A549 (cell line): Measurements from ENCODE around the gene B9D1. TPM values are rescaled to one million over a fixed set of nuclear protein-coding genes. Genes with fewer than 3 reads are reported as not detected.

Experiments
- ATAC-seq, 2 experiments: fragments of 200-7000 bp in 1 of 2; fragments of >200 bp in 1 of 2; cut with Nextera tagmentation in 1 of 2; cut with Tn5 transposase in 1 of 2; 3 replicates each; pipeline versions ENCODE4 v1.8.0 to v1.9.1; 2018 to 2020; ENCODE audit warnings: mild to moderate bottlenecking in 1 of 2, moderate library complexity in 1 of 2
- CTCF ChIA-PET: fragments of 300-600 bp; sonication (Branson Sonifier 250); formaldehyde crosslinking; extraction: SDS; loops from one replicate; lab custom pipeline; 2021; ENCODE audit warnings: antibody characterized with exemption, inconsistent platforms; lab: Yijun Ruan, JAX
- POLR2A ChIA-PET: fragments of 350-600 bp; formaldehyde crosslinking; extraction: SDS; loops from one replicate; lab custom pipeline; 2021; ENCODE audit warnings: antibody characterized with exemption, inconsistent platforms; lab: Yijun Ruan, JAX
- DNase-seq, 2 experiments: peaks; one replicate each; pipeline versions ENCODE4 v3.0.0 to v3.0.0-alpha.2; 2011 to 2016; ENCODE audit warnings: low read depth in 1 of 2, low spot score in 1 of 2
- FAIRE-seq: peaks from 2 replicates; lab custom pipeline; 2011; peaks lifted over from hg19 to GRCh38; lab: Jason Lieb, UNC
- H3K27ac ChIP-seq, 2 experiments: fragments of >200 bp; sonication (Bioruptor Twin); formaldehyde crosslinking; 3 replicates each; pipeline ENCODE4 v1.5.1; 2016 to 2017
- H3K4me1 ChIP-seq: fragments of >200 bp; sonication (Bioruptor Twin); formaldehyde crosslinking; 3 replicates; pipeline ENCODE4 v1.6.1; 2016
- H3K4me2 ChIP-seq: fragments of >200 bp; sonication (Bioruptor Twin); formaldehyde crosslinking; 3 replicates; pipeline ENCODE4 v1.6.1; 2016
- H3K4me3 ChIP-seq: fragments of >200 bp; sonication (Bioruptor Twin); formaldehyde crosslinking; 3 replicates; pipeline ENCODE4 v1.5.1; 2016
- H3K9me3 ChIP-seq: fragments of >200 bp; sonication (Bioruptor Twin); formaldehyde crosslinking; 3 replicates; pipeline ENCODE4 v1.6.1; 2016
- BHLHE40 ChIP-seq: IDR thresholded peaks from 2 replicates; pipeline ENCODE4 v1.6.1; 2012; ENCODE audit warnings: low read depth, low read length, inconsistent platforms
- CBX2 ChIP-seq: fragments of 200-600 bp; sonication (generic); IDR thresholded peaks from 2 replicates; pipeline ENCODE4 v1.6.1; 2016; ENCODE audit warnings: low read depth, mild to moderate bottlenecking, borderline replicate concordance
- CEBPB ChIP-seq, 2 experiments: fragments of >200 bp in 1 of 2; sonication (Bioruptor Twin) in 1 of 2; formaldehyde crosslinking in 1 of 2; IDR thresholded peaks; 2 replicates each; pipeline ENCODE4 v1.6.1; 2012 to 2016
- CHD4 ChIP-seq: fragments of 200-600 bp; sonication (generic); IDR thresholded peaks from 2 replicates; pipeline ENCODE4 v1.6.1; 2016; ENCODE audit warnings: antibody characterized with exemption, mild to moderate bottlenecking, borderline replicate concordance
- EP300 ChIP-seq, 2 experiments: fragments of >200 bp; sonication (Bioruptor Twin); formaldehyde crosslinking; IDR thresholded peaks; 2 replicates in 1 of 2; 3 replicates in 1 of 2; pipeline ENCODE4 v1.6.1; 2016 to 2017
- ESRRA ChIP-seq: fragments of 150-350 bp; IDR thresholded peaks from 2 replicates; pipeline ENCODE4 v1.6.1; 2014; ENCODE audit warnings: mild to moderate bottlenecking, low read length, borderline replicate concordance
- FOSL2 ChIP-seq, 2 experiments: fragments of 450-650 bp in 1 of 2; fragments of >200 bp in 1 of 2; sonication (Bioruptor Twin) in 1 of 2; formaldehyde crosslinking; IDR thresholded peaks; 2 replicates each; pipeline versions ENCODE4 v1.5.0 to v1.6.1; 2016 to 2020; ENCODE audit warnings: mild to moderate bottlenecking in 1 of 2, moderate library complexity in 1 of 2
- HOXA7 ChIP-seq: fragments of 250-450 bp; sonication (Bioruptor Pico); IDR thresholded peaks from 2 replicates; pipeline ENCODE4 v1.5.0; 2020; ENCODE audit warnings: mild to moderate bottlenecking, moderate library complexity
- JUNB ChIP-seq: fragments of >200 bp; sonication (Bioruptor Twin); formaldehyde crosslinking; IDR thresholded peaks from 2 replicates; pipeline ENCODE4 v1.6.1; 2016
- KDM1A ChIP-seq: fragments of 200-600 bp; sonication (generic); IDR thresholded peaks from 2 replicates; pipeline ENCODE4 v1.6.1; 2016; ENCODE audit warnings: low read depth, mild to moderate bottlenecking
- NPAS2 ChIP-seq: fragments of 250-450 bp; sonication (Bioruptor Pico); IDR thresholded peaks from 2 replicates; pipeline ENCODE4 v1.8.0; 2022; ENCODE audit warnings: mild to moderate bottlenecking, moderate library complexity, borderline replicate concordance
- NR3C1 ChIP-seq: fragments of >200 bp; sonication (Bioruptor Twin); formaldehyde crosslinking; IDR thresholded peaks from 3 replicates; pipeline ENCODE4 v1.6.1; 2017
- POLR2A ChIP-seq: IDR thresholded peaks from 2 replicates; pipeline ENCODE4 v1.6.1; 2012; ENCODE audit warnings: mild to moderate bottlenecking, low read length
- POLR2AphosphoS2 ChIP-seq: conservative IDR thresholded peaks from 2 replicates; pipeline ENCODE4 v1.6.1; 2012; ENCODE audit warnings: low read length, improper control_type of control experiment, inconsistent platforms
- RAD21 ChIP-seq, 2 experiments: fragments of >200 bp in 1 of 2; sonication (Bioruptor Twin) in 1 of 2; formaldehyde crosslinking in 1 of 2; IDR thresholded peaks in 1 of 2; conservative IDR thresholded peaks in 1 of 2; 2 replicates in 1 of 2; 3 replicates in 1 of 2; pipeline ENCODE4 v1.6.1; 2012 to 2018; ENCODE audit warnings: inconsistent platforms in 1 of 2
- RARB ChIP-seq: fragments of 250-450 bp; sonication (Bioruptor Pico); IDR thresholded peaks from 2 replicates; pipeline ENCODE4 v1.8.0; 2021; ENCODE audit warnings: mild to moderate bottlenecking, moderate library complexity
- RNF2 ChIP-seq: fragments of 200-600 bp; sonication (generic); IDR thresholded peaks from 2 replicates; pipeline ENCODE4 v1.6.1; 2016; ENCODE audit warnings: low read depth, mild to moderate bottlenecking, antibody characterized with exemption, moderate library complexity, borderline replicate concordance
- SREBF2 ChIP-seq: fragments of 450-650 bp; IDR thresholded peaks from 2 replicates; pipeline ENCODE4 v1.6.1; 2014; ENCODE audit warnings: mild to moderate bottlenecking, moderate library complexity
- TFCP2L1 ChIP-seq: fragments of 250-450 bp; sonication (Bioruptor Pico); IDR thresholded peaks from 2 replicates; pipeline ENCODE4 v1.5.0; 2021; ENCODE audit warnings: mild to moderate bottlenecking
- ZNF302 ChIP-seq: fragments of 250-450 bp; sonication (Bioruptor Pico); IDR thresholded peaks from 2 replicates; pipeline ENCODE4 v1.9.0; 2021; ENCODE audit warnings: inconsistent platforms, mild to moderate bottlenecking, moderate library complexity
- WGBS: methylation state at CpG from one replicate; pipeline ENCODE4 v1.1.6; 2017; ENCODE audit errors: missing lambda C conversion rate; 5-methylcytosine and 5-hydroxymethylcytosine counted together
- polyA plus RNA-seq, 4 experiments: library from polyadenylated mRNA; depleted of rRNA in 3 of 4; stranded (reverse); fragments of >200 nt; fragmentation: RNase III in 1 of 4; extraction: RNeasy Plus Mini Kit Qiagen cat#74134 plus additional on column Dnase treatment in 1 of 4; gene quantifications; 2 replicates in 3 of 4; 3 replicates in 1 of 4; pipeline ENCODE4 v1.2.3, GENCODE V29; 2011 to 2017
- TF ChIP-seq, protein P1 (sequence below): IDR thresholded peaks from 2 replicates; pipeline ENCODE4 v1.6.1; 2012; ENCODE audit warnings: low read depth, borderline replicate concordance
- TF ChIP-seq, protein P2 (sequence below): fragments of >200 bp; sonication (Bioruptor Twin); formaldehyde crosslinking; IDR thresholded peaks from 3 replicates; pipeline ENCODE4 v1.5.1; 2016
- TF ChIP-seq, protein P3 (sequence below): fragments of 250-450 bp; sonication (Bioruptor Pico); IDR thresholded peaks from 2 replicates; pipeline ENCODE4 v1.5.0; 2020; ENCODE audit warnings: low read depth, mild to moderate bottlenecking, moderate library complexity

The B9D1 gene
- polyA plus RNA-seq, 2 of the 4 experiments (the other 2 are of a cell fraction) = 48.2 to 60.6 TPM

DNA sequence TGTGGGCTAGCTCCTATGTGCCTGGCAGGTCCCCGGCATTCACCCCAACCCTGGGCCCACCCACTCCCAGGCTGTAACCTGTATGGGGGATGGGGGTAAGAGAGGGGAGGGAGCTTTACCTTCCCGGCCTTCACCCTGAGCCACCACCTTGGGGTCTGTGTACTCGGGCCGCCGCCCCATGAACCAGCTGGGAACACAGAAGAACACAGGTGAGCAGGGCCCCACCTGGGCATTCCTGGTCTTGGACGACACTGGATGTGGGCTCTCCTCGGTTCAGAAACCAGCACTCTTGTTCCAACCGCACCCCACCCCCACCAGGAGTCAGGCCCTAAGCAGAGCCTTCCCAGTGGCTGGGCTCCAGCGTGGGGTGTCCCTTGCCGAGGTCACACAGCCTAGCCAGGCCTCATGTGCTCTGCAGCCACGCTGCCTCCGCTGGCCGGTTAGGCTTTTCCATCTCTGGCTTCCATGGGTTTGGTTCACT lies 18.8 kb downstream of the B9D1 start:
- no peak for TF ChIP-seq HOXA7 (CRISPR knock-in tag)
- TF ChIP-seq POLR2A = no peak
- TF ChIP-seq FOSL2 (IDR thresholded peaks at IDR 0.05) = no peak
- TF ChIP-seq FOSL2 (CRISPR knock-in tag; IDR thresholded peaks at IDR 0.05) = no peak
- no peak for TF ChIP-seq POLR2AphosphoS2
- no peak for TF ChIP-seq CBX2
- no peak for TF ChIP-seq RAD21 (conservative IDR thresholded peaks at IDR 0.05 in 1 of 2, IDR thresholded peaks at IDR 0.05 in 1 of 2)
- TF ChIP-seq, protein P1, sequence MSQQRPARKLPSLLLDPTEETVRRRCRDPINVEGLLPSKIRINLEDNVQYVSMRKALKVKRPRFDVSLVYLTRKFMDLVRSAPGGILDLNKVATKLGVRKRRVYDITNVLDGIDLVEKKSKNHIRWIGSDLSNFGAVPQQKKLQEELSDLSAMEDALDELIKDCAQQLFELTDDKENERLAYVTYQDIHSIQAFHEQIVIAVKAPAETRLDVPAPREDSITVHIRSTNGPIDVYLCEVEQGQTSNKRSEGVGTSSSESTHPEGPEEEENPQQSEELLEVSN = no peak
- TF ChIP-seq CEBPB (IDR thresholded peaks at IDR 0.05) = no peak
- TF ChIP-seq, protein P2, sequence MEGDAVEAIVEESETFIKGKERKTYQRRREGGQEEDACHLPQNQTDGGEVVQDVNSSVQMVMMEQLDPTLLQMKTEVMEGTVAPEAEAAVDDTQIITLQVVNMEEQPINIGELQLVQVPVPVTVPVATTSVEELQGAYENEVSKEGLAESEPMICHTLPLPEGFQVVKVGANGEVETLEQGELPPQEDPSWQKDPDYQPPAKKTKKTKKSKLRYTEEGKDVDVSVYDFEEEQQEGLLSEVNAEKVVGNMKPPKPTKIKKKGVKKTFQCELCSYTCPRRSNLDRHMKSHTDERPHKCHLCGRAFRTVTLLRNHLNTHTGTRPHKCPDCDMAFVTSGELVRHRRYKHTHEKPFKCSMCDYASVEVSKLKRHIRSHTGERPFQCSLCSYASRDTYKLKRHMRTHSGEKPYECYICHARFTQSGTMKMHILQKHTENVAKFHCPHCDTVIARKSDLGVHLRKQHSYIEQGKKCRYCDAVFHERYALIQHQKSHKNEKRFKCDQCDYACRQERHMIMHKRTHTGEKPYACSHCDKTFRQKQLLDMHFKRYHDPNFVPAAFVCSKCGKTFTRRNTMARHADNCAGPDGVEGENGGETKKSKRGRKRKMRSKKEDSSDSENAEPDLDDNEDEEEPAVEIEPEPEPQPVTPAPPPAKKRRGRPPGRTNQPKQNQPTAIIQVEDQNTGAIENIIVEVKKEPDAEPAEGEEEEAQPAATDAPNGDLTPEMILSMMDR = no peak
- no peak for TF ChIP-seq RARB (CRISPR knock-in tag)
- no peak for TF ChIP-seq NR3C1
- no peak for TF ChIP-seq JUNB
- no peak for TF ChIP-seq SREBF2
- no peak for TF ChIP-seq ZNF302 (CRISPR knock-in tag)
- TF ChIP-seq, protein P3, sequence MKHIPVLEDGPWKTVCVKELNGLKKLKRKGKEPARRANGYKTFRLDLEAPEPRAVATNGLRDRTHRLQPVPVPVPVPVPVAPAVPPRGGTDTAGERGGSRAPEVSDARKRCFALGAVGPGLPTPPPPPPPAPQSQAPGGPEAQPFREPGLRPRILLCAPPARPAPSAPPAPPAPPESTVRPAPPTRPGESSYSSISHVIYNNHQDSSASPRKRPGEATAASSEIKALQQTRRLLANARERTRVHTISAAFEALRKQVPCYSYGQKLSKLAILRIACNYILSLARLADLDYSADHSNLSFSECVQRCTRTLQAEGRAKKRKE (CRISPR knock-in tag) = no peak
- no peak for TF ChIP-seq ESRRA
- no peak for TF ChIP-seq NPAS2
- no peak for TF ChIP-seq TFCP2L1
- TF ChIP-seq, all 56 proteins: peak for 0
- Histone ChIP-seq H3K27ac (peak overlapping the region in 1 of 2 experiments; percentile 93; a peak in 3 of 6 replicates), H3K9me3 (no peaks in the 10 kb centered on the region), H3K4me2 (no peak overlapping the region), H3K4me1 (peaks cover 35% of the 10 kb centered on the region), H3K4me3 (no peak overlapping the region)
- DNase-seq (peak in 1 of 2 experiments; percentile 35), FAIRE-seq (no peak), ATAC-seq (no peak)
- WGBS = 91% methylated on average over 11 of the region's 13 CpGs
- ChIA-PET CTCF (interaction anchor here (1.2 to 4.6 kb wide), 5 partner anchors 11 to 104 kb away, joined by 3 to 28 read pairs (median 4); partner anchors contain the start of gene B9D1), POLR2A (no interaction called here)

DNA sequence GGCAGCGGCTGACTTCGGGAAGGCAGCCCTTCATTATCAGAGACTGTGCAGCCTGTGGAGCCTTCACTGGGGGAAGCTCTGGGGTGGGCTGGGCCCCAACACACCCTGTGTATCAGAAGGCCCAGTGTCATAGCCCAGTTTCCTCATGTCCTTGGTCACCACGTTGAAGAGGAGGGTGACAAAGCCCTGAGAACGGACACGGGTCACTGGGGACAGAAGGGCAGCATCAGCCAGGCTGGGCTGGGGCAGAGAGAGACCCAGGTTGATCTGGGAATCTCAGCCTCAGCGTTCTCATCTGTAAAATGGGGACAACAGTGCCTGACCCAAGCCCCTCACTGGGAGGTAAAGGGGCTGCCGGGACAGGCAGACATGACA lies 19.3 kb downstream of the B9D1 start:
- CTCF ChIA-PET = interaction anchor here (0.9 to 4.6 kb wide), 6 partner anchors 11 to 104 kb away, joined by 3 to 28 read pairs (median 4); partner anchors contain the start of gene B9D1
- FAIRE-seq = no peak

More for the DNA sequence above, 19.3 kb downstream of the B9D1 start:
- H3K27ac ChIP-seq = peak overlapping the region in 1 of 2 experiments; percentile 23; a peak in 1 of 6 replicates
- TF ChIP-seq BHLHE40 = no peak
- no peak for TF ChIP-seq CHD4
- TF ChIP-seq EP300 (IDR thresholded peaks at IDR 0.05) = no peak
- no peak for TF ChIP-seq SREBF2
- TF ChIP-seq NR3C1 = no peak
- TF ChIP-seq RNF2 = no peak
- TF ChIP-seq, protein P2 = no peak
- peak; percentile 66; the same call in 1 of the 2 replicates for TF ChIP-seq KDM1A
- H3K9me3 ChIP-seq = no peaks in the 10 kb centered on the region
- POLR2A ChIA-PET = no interaction called here
- no peak for DNase-seq
- 89% methylated on average over 7 of the region's 7 CpGs for WGBS
- H3K4me1 ChIP-seq = peaks cover 31% of the 10 kb centered on the region
- no peak overlapping the region for H3K4me2 ChIP-seq
- no peak for ATAC-seq
- H3K4me3 ChIP-seq = no peak overlapping the region
